Transverse colon (tissue), 4 donors: ENCODE data around the gene PLAAT1.

Experiments
- CTCF ChIP-seq, 5 experiments: fragments of 200-600 bp in 3 of 5; fragments of 450-650 bp in 2 of 5; sonication (generic) in 3 of 5; IDR thresholded peaks; 1 replicate in 2 of 5; 2 replicates in 3 of 5; pipeline ENCODE4 v1.5.1; 2016 to 2017; ENCODE audit warnings: antibody characterized with exemption in 5 of 5, inconsistent platforms in 3 of 5, mild to moderate bottlenecking in 2 of 5, moderate library complexity in 1 of 5
- EP300 ChIP-seq: sonication (generic); formaldehyde crosslinking; IDR thresholded peaks from one replicate; pipeline ENCODE4 v1.6.1; 2017; ENCODE audit warnings: antibody characterized with exemption, low read depth
- POLR2A ChIP-seq: fragments of 450-650 bp; IDR thresholded peaks from one replicate; pipeline ENCODE4 v1.6.1; 2016; ENCODE audit warnings: antibody characterized with exemption, mild to moderate bottlenecking, moderate library complexity
- POLR2AphosphoS5 ChIP-seq, 3 donors: sonication (generic); formaldehyde crosslinking; IDR thresholded peaks; one replicate each; pipeline ENCODE4 v1.6.1; 2016; ENCODE audit warnings: antibody characterized with exemption in 3 of 3

GRCh38 chr3:193212844-193213243 lies 28.2 kb upstream of the PLAAT1 start:
- TF ChIP-seq POLR2AphosphoS5 (IDR thresholded peaks at IDR 0.05) (no peak), CTCF (IDR thresholded peaks at IDR 0.05) (no peak), EP300 (no peak), POLR2A (no peak)
